ENCODE measurements around the gene CLTC.

Gene CLTC

GRCh38 chr17:59722623-59723022 lies 102.9 kb downstream of the CLTC start:
- no peak for TF ChIP-seq CTCF (IDR thresholded peaks at IDR 0.05; ENCODE audit: insufficient read depth, missing control alignments)
- DNase-seq (ENCODE audit: insufficient read length, low spot score) (no peak), FAIRE-seq (no peak)

- FAIRE-seq (no peak), DNase-seq (ENCODE audit: insufficient read length, low spot score) (no peak)
- no peak for TF ChIP-seq CTCF (IDR thresholded peaks at IDR 0.05; ENCODE audit: insufficient read depth, missing control alignments)
These were observed 103.3 kb downstream of the CLTC start for GRCh38 chr17:59723041-59723440.

GRCh38 chr17:59723607-59724006 lies 103.9 kb downstream of the CLTC start:
- no peak for TF ChIP-seq CTCF (IDR thresholded peaks at IDR 0.05; ENCODE audit: insufficient read depth, missing control alignments)
- FAIRE-seq (no peak), DNase-seq (ENCODE audit: insufficient read length, low spot score) (no peak)

GRCh38 chr17:59725691-59726090 lies 106.0 kb downstream of the CLTC start:
- FAIRE-seq (no peak), DNase-seq (ENCODE audit: insufficient read length, low spot score) (no peak)
- no peak for TF ChIP-seq CTCF (IDR thresholded peaks at IDR 0.05; ENCODE audit: insufficient read depth, missing control alignments)

- FAIRE-seq: no peak
- DNase-seq (ENCODE audit: insufficient read length, low spot score): no peak
- no peak for TF ChIP-seq CTCF (IDR thresholded peaks at IDR 0.05; ENCODE audit: insufficient read depth, missing control alignments)
These were observed 108.3 kb downstream of the CLTC start for GRCh38 chr17:59727817-59728533.

- DNase-seq (ENCODE audit: insufficient read length, low spot score) (no peak), FAIRE-seq (no peak)
- TF ChIP-seq CTCF (IDR thresholded peaks at IDR 0.05; ENCODE audit: insufficient read depth, missing control alignments): no peak
These were observed 110.7 kb downstream of the CLTC start for GRCh38 chr17:59730268-59730834.

GRCh38 chr17:59733697-59734096 lies 114.0 kb downstream of the CLTC start:
- no peak for DNase-seq (ENCODE audit: insufficient read length, low spot score)
- no peak for TF ChIP-seq CTCF (IDR thresholded peaks at IDR 0.05; ENCODE audit: insufficient read depth, missing control alignments)
- FAIRE-seq: no peak
